Measurements from ENCODE around the gene JMJD4.
"Not testable (repeated sequence)": the region's sequence is repeated elsewhere in the genome, so short reads cannot be mapped to it uniquely, and the experiment has no call there.

JMJD4 gene

DNA sequence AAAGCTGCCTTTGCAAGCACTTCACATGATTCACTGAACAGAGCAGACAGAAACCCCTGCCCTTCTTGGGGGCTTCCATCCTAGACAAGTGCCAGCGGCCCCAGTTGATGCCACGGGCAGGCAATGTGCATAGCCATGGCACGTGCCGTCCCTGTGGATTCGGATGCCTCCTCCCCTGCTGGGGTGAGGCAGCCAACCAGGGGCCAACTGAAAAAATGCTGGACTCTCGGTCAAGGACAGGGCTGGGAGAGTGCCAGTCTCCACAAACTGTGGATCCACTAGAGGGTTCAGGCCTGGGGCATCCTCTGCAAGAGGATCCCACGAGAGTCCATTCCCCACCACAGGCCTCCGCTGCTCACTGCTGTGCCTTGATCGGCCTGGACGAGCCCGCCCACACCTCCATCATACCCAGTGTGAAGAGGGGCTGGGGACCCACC is 3.8 kb downstream of the JMJD4 start:
- no peak for DNase-seq

DNA sequence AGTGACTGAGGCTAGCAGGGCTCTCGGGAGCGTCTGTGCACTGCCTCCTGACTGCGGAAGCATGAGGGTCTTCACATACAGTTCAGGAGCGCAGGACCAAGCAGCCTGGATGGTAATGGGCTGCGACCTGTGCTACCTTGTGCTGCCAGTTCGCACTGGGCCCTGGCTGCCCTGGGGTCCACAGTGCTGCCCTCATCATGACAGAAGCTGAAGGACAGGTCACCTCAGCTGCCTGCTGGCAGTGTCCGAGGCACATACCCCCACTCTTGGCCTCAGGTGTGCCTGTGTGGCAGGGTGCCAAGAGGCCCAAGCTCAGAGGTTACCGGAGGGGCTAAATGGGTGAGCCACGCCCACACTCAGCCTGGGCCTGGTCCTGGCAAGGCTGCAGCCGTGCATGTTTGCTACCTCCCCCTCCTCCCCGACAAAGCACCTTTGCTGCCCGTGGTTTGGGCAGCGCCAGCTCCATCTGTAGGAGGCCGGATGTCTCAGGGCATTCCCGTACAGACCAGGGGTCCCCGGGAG is 4.4 kb downstream of the JMJD4 start:
- DNase-seq = no peak

DNA sequence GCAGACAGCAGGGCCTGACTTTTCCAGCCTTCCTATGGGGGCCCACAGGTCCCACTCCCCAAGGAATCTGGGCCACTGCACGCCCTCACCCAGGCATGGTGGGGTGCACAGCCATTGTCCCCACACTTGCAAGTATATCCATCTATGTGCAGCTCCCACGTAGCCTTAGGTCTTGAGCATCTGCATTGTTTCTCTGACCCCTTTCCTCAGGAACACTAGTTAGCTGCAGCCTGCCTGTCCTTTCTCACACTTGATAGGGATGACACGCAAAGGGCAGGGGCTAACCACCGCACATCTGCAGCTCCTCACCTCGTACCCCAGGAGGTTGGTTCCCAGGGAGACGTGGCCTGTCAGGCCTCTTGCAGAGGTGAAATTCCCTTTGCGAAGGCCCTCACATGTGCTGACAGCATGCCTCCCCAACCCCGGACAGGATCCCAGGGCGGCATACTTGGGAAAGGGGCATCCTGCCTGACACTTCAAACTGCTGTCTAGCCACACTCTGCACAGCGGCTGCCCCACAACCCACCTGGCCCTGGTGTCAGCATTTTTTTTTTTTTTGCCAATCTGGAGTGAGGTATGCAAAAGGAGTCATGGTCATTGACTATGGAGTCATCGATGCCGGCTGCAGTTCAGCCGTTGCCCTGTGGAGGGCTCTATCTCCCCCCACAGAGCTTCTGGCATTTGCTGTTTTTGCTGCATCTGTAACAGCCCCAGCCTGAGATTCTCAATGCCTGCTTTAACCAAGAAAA is 5.0 kb downstream of the JMJD4 start:
- DNase-seq = peak; percentile 51

DNA sequence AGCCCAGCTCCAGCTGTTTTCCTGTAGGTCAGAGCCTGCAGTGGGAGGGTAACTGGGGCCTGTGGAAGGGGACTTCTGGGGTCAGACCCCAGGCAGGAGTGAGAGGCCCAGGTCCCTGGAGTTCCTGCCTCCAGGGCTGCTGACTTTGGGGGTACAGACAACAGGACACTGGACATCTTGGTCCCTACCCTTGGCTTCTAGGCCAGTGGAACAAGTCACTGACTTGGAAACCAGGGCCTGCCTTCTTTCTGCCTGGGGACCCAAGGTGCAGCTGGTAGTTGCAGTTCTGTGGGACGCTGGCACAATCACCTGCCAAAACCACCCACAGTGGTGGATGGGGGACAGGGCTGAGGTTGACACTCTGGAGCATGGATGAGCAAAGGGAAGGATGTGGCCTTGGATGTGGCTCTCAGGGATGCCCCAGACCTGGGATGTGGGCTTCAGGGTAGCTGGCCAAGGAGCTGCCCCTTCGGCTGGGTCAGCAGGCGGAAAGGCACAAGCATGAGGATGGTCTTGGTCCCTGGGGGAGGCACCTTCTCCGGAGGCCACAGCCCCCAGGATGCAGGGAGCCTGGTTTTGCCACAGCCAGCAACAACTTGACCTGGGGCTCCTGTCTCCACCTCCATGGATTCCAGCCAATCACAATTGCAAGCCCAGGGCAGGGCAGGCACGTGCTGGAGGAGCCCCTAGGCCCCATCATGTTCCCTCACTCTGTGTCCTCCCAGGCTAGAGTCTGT is 5.8 kb downstream of the JMJD4 start:
- DNase-seq = peak; percentile 10

DNA sequence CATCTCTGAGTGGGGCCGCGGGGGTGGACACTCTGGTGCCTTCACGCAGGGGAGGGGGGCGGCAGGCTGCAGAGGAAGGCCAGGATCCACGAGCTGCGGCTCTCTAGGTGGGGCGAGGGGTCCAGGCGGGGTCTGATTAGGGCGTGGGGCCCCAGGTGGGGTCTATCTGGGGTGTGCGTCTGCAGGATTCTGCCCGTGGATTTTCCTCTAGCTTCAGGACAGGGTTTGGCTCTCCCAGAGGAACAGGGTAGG is 6.3 kb downstream of the JMJD4 start:
- no peak for DNase-seq

DNA sequence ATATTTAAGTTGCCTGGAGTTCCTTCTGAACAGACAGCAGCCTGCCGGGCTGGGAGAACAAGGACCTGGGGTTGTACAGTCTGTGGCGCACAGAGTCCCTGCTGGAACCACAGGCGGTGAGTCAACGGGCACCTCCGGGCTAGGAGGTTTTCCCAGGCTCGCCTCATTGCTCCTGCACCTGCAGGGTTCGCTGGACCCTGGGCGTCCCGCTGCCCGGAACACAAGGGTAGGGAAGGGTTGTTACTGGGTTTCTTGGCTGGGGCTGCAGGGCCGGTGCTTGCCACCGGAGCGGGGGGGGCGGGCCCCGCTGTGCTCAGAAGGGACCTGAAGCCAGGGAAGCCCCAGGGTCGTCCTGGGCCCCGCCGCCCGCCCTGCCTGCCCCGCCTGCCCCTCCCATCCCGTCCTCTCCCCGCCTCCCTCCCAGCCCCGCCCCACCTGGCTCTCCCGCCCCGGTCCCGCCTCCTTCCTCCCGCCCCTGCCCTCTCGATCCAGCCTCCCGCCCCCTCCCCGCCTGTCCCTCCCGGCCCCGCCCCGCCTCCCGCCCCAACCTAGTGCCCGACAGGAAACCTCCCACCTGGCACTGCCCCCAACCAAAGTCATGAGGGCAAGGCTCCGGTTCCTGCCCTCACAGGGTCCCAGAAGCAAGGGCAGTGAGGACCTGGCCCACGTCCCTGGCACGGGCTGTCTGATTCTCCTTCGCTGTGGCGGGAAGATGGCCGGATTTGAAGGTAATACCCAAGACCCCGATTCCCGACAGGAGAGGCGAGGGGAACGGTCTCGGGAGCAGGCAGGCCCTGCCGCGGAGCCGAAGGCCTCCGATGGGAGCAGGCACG is 6.8 kb downstream of the JMJD4 start:
- DNase-seq = peak; percentile 71

DNA sequence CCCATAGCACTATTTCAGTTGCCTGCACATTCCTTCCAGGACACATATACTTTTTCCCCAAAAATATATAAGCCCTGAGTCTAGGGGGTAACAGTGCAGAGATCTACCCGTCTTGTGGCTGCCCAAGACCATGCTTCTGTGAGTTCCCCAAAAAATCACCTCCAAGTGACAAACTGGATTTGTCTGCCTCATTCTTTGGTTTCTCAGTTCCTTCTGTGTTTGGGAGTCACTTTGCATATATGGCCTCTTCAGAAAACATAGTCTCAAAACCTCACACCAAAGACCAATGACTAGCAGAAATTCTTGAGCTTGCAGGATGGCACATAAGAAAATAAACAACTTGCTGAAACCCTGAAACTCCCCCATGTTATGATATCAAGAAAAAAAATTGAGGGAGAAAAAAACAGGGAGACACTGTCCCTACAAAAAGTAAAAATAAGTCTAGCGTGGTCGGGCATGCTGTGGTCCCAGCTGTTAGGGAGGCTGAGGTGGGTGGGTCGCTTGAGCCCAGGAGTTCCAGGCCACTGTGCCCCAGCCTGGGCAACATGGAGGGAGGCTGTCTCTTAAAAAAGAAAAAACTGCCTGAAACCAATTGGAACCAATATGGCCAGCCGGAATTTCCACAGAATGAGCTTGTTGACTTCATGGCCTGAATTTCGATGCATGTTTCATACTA is 8.0 kb downstream of the JMJD4 start:
- DNase-seq = no peak

DNA sequence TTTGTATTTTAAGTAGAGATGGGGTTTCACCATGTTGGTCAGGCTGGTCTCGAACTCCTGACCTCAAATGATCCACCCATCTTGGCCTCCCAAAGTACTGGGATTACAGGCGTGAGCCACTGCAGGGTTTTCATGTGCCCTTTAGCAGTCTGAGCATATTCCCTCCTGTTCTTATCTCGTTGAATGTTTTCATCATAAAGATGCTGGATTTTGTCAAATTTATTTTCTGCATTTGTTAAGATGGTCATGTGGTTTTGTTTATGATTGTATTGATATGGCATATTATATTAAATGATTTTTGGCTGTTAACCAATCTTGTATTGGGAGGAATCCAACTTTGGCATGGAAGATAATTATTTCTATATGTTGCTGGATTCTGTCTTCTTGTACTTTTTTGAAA is 8.8 kb downstream of the JMJD4 start:
- DNase-seq = no peak

DNA sequence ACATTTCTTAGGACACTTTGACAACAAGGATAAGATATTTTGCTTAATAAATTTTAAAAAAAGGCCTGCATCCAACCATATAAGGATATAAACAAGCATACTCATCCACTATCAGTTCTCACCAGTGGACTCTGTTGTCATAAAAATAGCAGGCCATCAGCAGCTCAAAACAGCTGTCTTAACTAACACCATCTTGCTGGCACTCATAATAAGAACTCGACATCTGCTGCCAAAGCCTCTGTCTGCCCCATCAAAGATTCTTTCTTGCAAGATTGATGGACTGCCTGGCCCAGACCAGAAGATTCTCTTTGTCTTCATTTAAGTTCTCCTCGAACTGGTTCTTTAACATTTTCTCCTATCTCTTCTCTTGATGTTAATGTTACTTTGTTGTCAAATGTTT is 10.1 kb downstream of the JMJD4 start:
- peak; percentile 1 for DNase-seq

DNA sequence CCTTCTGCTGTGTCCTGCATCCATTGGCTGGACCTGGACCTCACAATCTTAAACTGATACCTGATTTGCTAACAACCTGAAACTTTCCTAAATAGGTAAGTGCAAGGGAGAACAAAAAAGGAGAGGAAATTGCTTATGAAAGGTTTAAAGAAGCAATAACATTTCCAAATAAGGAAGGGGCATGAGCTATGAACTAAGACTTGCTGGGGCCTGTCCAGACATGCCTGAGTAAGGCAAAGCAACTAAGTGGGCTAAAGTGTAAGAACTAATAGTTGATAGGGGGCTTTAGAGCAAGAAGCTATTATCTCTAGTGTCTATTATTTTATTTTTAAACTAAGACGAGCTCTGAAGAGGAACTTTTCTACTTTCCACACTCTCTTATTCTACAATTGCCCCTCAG is 11.6 kb downstream of the JMJD4 start:
- DNase-seq = no peak

DNA sequence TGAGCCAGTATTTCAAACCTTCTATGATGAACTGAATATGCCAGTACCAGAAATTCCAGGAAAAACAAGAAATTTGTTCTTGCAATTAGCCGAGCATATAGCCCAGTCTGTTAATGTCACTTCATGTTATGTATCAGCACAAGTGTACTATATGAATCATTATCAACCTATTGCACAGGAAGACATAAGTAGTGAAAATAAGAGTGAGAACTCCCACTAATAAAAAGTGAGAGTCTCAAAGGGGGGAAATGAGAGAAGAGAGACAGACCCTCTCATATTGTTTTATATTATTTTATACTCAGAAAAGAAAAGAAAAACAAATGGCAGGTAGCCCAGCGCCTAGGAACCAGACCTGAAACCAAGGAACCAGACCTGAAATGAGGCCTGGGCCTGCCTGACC is 16.2 kb downstream of the JMJD4 start:
- no peak for DNase-seq

DNA sequence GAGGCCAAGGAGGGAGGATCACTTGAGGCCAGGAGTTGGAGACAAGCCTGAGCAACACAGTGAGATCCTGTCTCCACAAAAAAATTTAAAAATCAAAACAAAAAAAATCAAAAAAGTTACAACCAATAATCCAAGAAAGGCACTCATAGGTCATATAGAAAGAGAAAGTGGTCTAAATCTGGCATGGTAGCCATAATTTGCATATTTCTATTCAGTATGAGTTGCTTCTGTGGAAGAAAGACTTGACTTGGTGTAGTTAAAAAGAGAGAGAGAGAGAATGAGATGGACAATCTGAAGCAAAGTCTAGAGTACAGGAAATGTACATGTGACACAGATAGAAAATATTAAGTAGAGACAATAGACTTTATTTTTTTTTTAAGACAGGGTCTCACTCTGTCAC is 22.5 kb downstream of the JMJD4 start:
- no peak for DNase-seq

DNA sequence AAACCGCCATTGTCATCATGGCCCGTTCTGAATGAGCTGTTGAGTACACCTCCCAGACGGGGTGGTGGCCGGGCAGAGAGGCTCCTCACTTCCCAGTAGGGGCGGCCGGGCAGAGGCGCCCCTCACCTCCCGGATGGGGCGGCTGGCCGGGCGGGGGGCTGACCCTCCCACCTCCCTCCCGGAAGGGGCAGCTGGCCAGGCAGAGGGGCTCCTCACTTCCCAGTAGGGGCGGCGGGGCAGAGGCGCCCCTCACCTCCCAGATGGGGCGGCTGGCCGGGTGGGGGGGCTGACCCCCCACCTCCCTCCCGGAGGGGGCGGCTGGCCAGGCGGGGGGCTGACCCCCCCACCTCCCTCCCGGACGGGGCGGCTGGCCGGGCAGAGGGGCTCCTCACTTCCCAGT is 24.6 kb downstream of the JMJD4 start:
- DNase-seq = not testable (repeated sequence)

DNA sequence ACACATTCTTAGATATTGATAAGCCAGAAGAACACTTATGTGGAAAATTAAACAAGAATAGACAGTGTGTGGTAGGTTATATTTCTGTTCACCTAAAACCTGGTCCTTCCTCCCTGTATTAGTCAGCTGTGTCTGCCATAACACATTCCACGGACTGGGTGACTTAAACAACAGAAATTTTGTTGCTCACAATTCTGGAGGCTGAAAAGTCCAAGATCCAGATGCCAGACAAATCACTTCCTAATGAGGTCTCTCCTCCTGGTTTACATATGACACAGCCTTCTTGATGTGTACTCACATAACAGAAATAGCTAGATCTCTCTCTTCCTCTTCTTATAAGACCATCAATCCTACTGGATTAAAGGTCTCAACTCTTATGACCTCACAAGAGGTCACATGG is 25.7 kb downstream of the JMJD4 start:
- no peak for DNase-seq

DNA sequence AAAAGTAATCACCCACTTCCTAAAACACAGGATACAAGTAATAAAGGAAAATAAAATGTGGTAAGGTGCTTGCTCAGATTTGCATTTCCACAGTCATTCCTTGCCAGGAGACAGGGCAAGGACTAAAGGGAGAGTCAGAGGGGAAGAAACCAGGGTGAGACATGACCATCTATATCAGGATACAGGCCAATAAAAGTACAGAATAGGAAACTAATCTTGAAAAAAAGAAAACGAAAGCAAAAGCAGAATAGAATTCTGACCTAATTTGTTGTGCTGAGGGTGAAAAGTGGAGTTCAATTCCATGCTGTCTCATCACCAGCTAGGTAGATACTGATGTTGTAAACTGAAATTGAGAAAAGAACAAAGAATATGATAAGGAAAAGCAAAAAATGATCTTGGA is 27.3 kb downstream of the JMJD4 start:
- no peak for DNase-seq

DNA sequence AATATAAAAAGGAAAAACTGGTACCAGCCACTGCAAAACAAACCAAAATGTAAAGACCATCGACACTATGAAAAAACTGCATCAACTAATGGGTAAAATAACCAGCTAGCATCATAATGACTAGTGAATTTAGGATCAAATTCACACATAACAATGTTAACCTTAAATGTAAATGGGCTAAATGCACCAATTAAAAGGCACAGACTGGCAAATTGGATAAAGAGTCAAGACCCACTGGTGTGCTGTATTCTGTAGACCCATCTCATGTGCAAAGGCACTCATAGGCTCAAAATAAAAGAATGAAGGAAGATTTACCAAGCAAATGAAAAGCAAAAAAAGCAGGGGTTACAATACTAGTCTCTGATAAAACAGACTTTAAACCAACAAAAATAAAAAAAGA is 33.5 kb downstream of the JMJD4 start:
- DNase-seq = not testable (repeated sequence)

DNA sequence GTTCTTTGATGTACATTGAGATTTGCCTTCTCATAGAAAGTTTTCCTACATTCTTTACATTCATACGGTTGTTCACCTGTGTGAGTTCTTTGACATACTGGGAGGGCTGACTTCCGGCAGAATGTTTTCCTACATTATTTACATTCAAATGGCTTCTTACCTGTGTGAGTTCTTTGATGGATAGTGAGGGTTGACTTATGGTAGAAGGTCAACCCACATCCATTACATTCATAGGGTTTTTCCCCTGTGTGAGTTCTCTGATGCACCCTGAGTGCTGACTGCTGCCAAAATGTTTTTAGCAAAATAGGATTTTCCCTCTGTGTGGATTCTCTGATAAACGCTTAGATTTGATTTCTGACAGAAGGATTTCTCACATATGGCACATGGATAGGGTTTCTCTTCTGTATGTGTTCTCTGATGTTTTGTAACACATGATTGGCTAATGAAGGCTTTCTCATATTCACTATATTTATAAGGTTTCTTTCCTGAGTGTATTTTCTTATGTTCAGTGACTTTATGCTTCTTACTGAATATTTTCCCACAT is 37.7 kb downstream of the JMJD4 start:
- no peak for DNase-seq

DNA sequence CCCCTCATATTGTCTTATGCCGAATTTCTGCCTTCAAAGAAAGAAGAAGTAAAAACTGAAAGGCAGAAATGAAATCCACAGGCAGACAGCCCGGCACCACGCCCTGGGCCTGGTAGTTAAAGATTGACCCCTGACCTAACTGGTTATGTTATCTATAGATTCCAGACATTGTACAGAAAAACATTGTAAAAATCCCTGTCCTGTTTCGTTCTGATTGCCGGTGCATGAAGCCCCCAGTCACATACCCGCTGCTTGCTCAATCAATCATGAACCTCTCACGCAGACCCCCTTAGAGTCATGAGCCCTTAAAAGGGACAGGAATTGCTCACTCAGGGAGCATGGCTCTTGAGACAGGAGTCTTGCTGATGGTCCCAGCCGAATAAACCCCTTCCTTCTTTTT is 49.3 kb downstream of the JMJD4 start:
- no peak for DNase-seq

All from NCI-H2171 treated with DMSO at 0.1 percent for 48 hours (cell line).